Midbrain (tissue), 1 donor: Measurements from ENCODE around the gene BACH1.
A peak's percentile ranks its signal among the peaks of the same experiment; 100 is the strongest.

Experiments
- DNase-seq: peaks from one replicate; lab custom pipeline; 2025; lab: John Stamatoyannopoulos, UW

Gene BACH1

DNA sequence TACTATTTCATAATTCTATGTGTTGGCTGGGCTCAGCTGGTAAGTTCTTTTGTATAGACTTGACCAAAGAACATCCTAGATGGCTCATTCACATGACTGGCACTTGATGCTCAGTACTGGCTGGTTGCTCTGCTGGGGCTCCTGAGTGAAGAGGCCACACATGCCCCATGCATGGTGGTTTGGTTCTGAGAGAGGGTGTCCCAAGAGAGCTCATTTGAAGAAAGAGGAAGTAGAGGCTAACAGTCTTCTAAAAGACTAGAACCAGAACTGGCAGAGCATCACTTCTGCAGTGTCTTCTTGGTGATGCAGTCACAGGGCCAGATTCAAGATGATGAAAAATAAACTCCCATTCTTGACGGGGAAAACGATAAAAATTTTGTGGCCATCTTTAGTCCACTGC, 5.2 kb upstream of the BACH1 start:
- no peak for DNase-seq

DNA sequence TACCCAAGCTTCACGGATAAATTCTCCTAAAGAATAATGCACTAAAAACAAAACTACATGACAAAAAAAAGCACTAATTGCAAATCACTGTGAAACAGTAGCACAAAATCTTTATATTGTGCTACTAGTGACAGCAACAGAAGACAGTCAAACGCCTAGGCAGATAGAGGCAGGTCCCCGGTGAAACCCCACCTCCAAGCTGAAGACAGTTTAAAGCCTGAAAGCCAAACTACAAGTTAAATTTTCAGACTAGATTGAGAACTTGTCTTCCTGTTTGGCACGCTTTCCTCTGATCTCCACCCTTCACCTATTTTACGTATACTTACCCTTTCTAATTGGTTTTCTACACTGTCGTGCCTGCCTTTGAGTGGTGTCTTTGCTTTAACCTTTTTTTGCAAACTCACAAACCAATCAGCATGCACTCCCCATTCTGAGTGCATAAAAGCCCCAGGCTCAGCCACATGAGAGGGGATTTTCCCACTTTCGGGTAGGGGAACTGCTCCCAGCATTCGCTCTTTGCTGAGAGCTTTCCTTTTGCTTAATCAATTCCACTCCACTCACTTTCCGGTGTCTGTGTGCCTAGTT, 3.6 kb upstream of the BACH1 start:
- DNase-seq: no peak

DNA sequence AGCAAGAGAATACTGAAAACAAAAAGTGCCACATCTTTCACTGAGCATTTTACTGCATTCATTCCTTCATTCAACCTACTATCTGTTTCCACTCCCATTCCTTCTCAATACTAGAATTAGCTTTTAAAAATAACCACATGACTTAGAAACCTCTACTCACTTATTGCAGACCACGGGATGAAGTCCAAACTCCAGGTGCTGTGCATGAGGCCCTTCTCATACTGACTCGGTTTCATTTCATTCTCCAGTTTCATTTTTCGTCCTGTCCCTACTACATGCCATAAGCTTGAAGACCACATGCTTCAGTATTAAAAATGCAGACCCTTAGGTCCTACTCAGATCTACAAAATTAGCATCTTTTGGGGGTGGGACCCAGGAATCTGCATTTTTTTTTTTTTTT, 2.3 kb upstream of the BACH1 start:
- no peak for DNase-seq

- no peak for DNase-seq
Observed at GRCh38 chr21:29297483-29298347, 1.0 kb upstream of the BACH1 start.

DNA sequence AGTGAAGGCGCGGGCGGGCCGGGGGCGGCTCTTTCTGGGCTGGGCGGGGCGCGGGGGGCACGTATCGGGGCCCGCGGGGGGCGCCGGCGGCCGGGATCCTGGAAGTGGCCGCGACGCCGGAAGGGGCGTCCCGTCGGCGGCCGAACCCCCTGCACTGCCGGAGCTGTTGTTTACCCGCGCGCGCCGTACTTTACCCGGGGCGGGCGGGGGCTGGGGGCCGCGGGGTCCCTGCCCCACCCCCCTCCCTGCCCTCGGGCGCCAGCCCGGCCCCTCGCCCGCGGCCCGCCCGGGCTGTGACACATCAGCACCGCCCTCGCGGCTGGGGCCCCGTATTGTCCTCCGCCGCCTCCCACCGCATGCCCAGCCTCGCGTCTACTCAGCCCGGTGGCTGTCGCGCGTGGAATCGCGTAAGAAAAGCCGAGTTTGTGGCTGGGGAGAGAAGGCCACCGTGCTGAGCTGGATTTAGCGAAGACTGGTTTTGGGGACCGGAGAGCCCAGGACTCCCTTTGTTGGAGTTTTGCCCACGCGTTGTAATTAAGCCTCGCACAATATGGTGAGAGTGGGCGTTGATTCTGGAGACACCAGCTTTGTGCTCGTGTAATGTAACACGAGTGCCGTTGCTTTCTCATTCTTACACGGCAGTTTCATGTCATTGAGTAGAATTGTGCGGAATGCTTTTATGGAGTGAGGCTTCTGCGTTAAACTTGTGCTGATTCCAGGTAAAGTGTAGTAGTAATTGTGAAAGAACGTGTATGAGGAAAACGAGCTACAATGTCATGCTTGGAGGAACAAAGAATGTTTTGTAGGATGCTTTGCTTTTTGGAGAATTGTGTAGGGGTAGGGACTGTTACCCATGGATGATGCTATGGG, 559 bp downstream of the BACH1 start:
- peak; percentile 48 for DNase-seq

- peak; percentile 41 for DNase-seq
Observed at GRCh38 chr21:29299916-29300806, 1.4 kb downstream of the BACH1 start.

GRCh38 chr21:29300807-29301138, 2.1 kb downstream of the BACH1 start:
- no peak for DNase-seq

DNA sequence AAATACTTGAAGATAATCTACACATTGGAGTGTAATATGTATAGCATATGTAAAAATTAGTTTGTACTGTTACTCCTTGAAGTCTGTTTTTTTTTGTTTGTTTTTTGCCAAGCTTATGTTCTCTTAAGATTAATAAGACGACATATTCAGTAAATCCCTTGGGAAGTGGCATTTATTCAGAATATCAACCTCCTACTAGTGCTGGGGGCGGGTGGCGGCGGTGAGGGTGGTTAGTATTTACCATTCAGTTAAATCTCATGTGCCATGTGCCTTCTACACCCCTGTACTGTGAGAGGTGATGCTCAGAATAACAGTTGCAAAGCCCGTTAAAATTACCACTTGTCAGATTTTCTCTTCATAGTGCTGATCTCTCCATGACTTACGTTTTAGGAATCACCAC, 3.0 kb downstream of the BACH1 start:
- DNase-seq: no peak

GRCh38 chr21:29302359-29302875, 3.7 kb downstream of the BACH1 start:
- no peak for DNase-seq

- DNase-seq: no peak
Observed at GRCh38 chr21:29303288-29303687, 4.6 kb downstream of the BACH1 start.

- no peak for DNase-seq
Observed at GRCh38 chr21:29304597-29304996, 5.9 kb downstream of the BACH1 start.

DNA sequence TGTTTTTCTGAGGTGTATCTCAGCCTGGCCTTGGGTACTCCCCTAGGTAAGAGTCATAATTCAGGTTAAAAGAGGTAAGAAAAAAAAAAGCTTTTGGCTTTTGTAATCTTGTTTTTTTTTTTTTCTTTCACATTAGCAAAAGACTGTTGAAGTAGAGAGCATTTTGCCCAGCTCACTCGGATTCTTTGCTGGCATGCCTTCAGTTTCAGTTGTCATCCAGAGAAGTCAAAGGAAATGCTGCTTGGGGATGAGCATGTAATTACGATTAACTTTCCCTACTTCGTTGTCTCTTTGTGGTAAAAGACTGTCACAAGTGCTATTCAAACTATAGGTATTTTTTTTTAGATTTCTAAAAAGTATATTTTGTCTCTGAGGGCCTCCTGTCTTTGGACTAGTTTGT, 6.3 kb downstream of the BACH1 start:
- no peak for DNase-seq

GRCh38 chr21:29305561-29305960, 6.8 kb downstream of the BACH1 start:
- DNase-seq: no peak

DNA sequence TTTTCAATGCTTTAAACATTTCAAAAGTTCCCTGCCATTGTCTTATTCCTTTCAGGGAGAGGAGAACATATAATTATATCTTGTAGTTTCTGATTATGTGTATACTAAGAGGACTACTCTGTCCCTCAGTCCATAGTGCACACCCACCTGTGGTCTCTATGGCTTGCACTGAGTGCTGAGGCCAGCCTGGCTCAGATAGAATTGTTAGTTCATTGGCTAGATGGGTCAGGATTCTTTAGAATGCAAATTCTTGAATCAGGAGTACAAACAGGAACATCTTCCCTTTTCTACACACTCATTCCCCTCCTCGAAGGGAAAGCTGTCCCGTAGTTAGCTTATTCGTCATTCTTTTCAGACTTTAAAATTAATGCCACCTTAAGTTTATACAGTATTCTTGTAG, 8.2 kb downstream of the BACH1 start:
- DNase-seq: no peak

DNA sequence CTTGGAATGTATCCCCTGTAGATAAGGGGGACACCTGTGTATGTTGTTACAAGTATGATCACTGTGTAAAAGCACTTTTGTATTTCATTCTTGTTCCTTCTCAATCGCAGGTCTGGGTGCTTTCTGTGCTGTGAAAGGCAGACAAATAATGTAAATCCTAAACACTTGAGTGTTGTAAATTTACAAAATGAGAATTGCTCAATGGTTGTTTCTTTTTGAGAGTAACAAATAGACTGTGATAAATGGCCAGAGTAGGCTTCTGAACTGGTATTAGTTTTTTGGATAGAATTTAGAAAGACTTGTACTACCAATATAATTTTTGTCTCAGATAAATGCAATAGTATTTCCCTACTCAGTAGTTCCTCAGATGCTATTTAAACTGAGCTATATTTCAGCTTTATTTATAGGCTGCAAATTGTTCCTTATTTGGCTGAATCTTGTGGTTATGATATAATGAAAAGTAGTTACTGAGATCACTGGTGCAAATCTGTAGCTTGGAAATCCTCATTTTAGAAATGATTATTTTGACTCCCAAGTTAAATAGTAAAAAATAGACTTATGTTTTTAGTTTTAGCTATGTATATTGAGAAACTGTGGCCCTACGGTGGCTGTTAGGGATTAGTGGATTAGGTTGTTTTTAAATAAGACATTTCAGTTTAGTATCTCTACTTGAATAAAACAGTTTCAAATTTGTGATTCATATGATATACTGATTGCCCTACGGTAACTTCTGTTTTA, 9.2 kb downstream of the BACH1 start:
- DNase-seq: no peak

- DNase-seq: no peak
Observed at GRCh38 chr21:29308456-29308783, 9.7 kb downstream of the BACH1 start.

DNA sequence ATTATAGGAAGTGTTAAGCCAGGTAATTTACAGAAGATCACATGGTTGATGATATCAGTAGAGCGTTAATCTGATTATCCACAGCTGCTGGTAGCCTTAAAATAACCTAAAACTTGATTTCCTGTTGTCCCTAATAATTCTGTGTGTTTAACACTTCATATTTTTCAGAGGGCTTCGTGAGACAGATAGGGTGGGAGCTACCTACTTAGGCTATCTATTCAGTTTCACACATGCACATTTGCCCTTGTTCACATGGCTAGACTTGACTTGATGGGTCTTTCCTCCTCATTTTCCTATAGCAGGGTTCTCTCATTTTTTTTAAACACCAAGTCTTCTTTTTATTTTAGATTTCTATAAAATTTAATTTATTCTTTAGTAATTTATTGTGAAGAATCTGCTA, 11.0 kb downstream of the BACH1 start:
- no peak for DNase-seq

DNA sequence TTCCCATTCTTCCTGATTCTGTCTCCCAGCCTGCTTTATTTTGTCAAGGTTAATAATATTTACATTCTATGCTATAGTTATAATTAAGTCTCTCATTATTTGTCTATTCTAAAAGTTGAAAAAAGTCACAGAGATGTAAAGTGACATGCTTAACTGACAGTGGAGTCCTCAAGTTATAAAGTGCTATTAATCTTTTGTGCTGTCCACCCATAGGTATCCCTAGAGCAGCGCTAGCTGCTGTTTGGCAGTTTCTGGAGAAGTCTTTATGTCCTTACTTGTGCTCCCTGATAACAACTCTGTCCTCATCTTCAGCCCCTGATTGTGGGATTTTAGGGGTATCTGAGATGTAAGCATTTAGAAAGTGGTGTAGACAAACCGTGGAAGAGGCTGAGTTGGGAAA, 13.1 kb downstream of the BACH1 start:
- no peak for DNase-seq

- DNase-seq: no peak
Observed at GRCh38 chr21:29312981-29313380, 14.3 kb downstream of the BACH1 start.

GRCh38 chr21:29313662-29314408, 15.1 kb downstream of the BACH1 start:
- DNase-seq: no peak
